K562 (cell line): ENCODE measurements around the gene COL9A3. TPM values are rescaled to one million over a fixed set of nuclear protein-coding genes. Genes with fewer than 3 reads are reported as not detected.

Source experiments
- ATAC-seq: fragments of 200-7000 bp; cut with Tn5 transposase; 3 replicates; pipeline ENCODE4 v1.9.1; 2020; ENCODE audit warnings: moderate library complexity
- BruUV-seq: library from RNA; stranded (reverse); fragments of 400-500 nt; replicated peaks from 2 replicates; lab custom pipeline; 2021; lab: Mats Ljungman, UMichigan
- CTCF ChIA-PET: fragments of 300-600 bp; formaldehyde crosslinking; extraction: SDS; loops from one replicate; lab custom pipeline; 2021; ENCODE audit warnings: low intra/inter-chr PET ratio; lab: Yijun Ruan, JAX
- POLR2A ChIA-PET: fragments of 300-600, 350-650 bp; sonication (Branson Sonifier 250); formaldehyde crosslinking; extraction: SDS; loops from one replicate; lab custom pipeline; 2021; ENCODE audit warnings: antibody characterized with exemption, inconsistent platforms; lab: Yijun Ruan, JAX
- DNase-seq, 4 experiments: peaks; one replicate each; pipeline versions ENCODE4 v3.0.0 to v3.0.0-alpha.2; 2011 to 2018; ENCODE audit warnings: low spot score in 3 of 4, mixed read lengths in 3 of 4; ENCODE audit errors: extremely low read depth in 1 of 4
- FAIRE-seq: peaks from 2 replicates; lab custom pipeline; 2011; peaks lifted over from hg19 to GRCh38; lab: Jason Lieb, UNC
- H2AFZ ChIP-seq: 2 replicates; pipeline ENCODE4 v1.6.0; 2011; ENCODE audit warnings: low read depth, low read length, control low read depth, inconsistent platforms
- H3K27ac ChIP-seq: fragments of 200-600 bp; 3 replicates; pipeline ENCODE4 v1.8.0; 2011; ENCODE audit warnings: low read depth, mild to moderate bottlenecking, control low read depth, inconsistent platforms, low read length, moderate library complexity, mixed read lengths; ENCODE audit errors: extremely low read depth
- H3K27me3 ChIP-seq, 2 experiments: fragments of 300-600 bp in 1 of 2; 2 replicates in 1 of 2; 3 replicates in 1 of 2; pipeline versions ENCODE4 v1.6.0 to v1.8.0; 2011; ENCODE audit warnings: inconsistent platforms in 2 of 2, low read length in 2 of 2, mild to moderate bottlenecking in 1 of 2, mixed read lengths in 1 of 2, moderate library complexity in 1 of 2; ENCODE audit not compliant: control insufficient read depth in 2 of 2, insufficient read depth in 2 of 2
- H3K36me3 ChIP-seq: fragments of 300-600 bp; 3 replicates; pipeline ENCODE4 v1.8.0; 2011; ENCODE audit warnings: mild to moderate bottlenecking, low read length, inconsistent platforms; ENCODE audit not compliant: control insufficient read depth, insufficient read depth
- H3K4me1 ChIP-seq, 2 experiments: fragments of 200-600 bp in 1 of 2; replicated peaks in 1 of 2; 2 replicates in 1 of 2; 3 replicates in 1 of 2; pipeline versions ENCODE4 v1.5.1 to v1.8.0; 2011; ENCODE audit warnings: inconsistent platforms in 2 of 2, low read length in 2 of 2, mild to moderate bottlenecking in 1 of 2, mixed read lengths in 1 of 2, moderate library complexity in 1 of 2; ENCODE audit not compliant: control insufficient read depth in 2 of 2, insufficient read depth in 2 of 2
- H3K4me2 ChIP-seq: 2 replicates; pipeline ENCODE4 v1.6.1; 2011; ENCODE audit warnings: low read length, control low read depth, inconsistent platforms, mixed read lengths; ENCODE audit not compliant: insufficient read depth
- H3K4me3 ChIP-seq: fragments of 200-600 bp; sonication (generic), shearing (Covaris generic); 2 replicates; pipeline ENCODE4 v1.5.1; 2016; ENCODE audit warnings: control low read depth, inconsistent platforms
- H3K79me2 ChIP-seq: fragments of 200-600 bp; 3 replicates; pipeline ENCODE4 v1.8.0; 2011; ENCODE audit warnings: low read length, inconsistent platforms; ENCODE audit not compliant: control insufficient read depth, insufficient read depth
- H3K9ac ChIP-seq, 2 experiments: 2 replicates each; pipeline versions ENCODE4 v1.6.0 to v1.6.1; 2011; ENCODE audit warnings: low read depth in 2 of 2, low read length in 2 of 2, control low read depth in 1 of 2, inconsistent platforms in 1 of 2, mild to moderate bottlenecking in 1 of 2, mixed read lengths in 1 of 2; ENCODE audit not compliant: insufficient read depth in 1 of 2
- H3K9me1 ChIP-seq: one replicate; pipeline ENCODE4 v1.6.0; 2011; ENCODE audit warnings: inconsistent platforms, mild to moderate bottlenecking, low read length, moderate library complexity; ENCODE audit not compliant: control insufficient read depth, insufficient read depth
- H3K9me3 ChIP-seq: replicated peaks from 2 replicates; pipeline ENCODE4 v1.5.1; 2011; ENCODE audit warnings: low read depth, low read length, inconsistent platforms; ENCODE audit not compliant: control insufficient read depth, insufficient read depth
- H4K20me1 ChIP-seq: replicated peaks from 2 replicates; pipeline ENCODE4 v1.6.1; 2011; ENCODE audit warnings: low read length, inconsistent platforms, mixed read lengths; ENCODE audit not compliant: control insufficient read depth, insufficient read depth
- CBX1 ChIP-seq: sonication (generic); IDR thresholded peaks from 2 replicates; pipeline ENCODE4 v1.6.1; 2016; ENCODE audit warnings: antibody characterized with exemption, low read depth, mild to moderate bottlenecking
- CCAR2 ChIP-seq: fragments of 200-400 bp; formaldehyde crosslinking; IDR thresholded peaks from 2 replicates; pipeline ENCODE4 v1.6.1; 2017; ENCODE audit warnings: mild to moderate bottlenecking, low read depth, low read length
- EGR1 ChIP-seq: fragments of 450-650 bp; conservative IDR thresholded peaks from 2 replicates; pipeline ENCODE4 v1.6.1; 2017; ENCODE audit warnings: mild to moderate bottlenecking
- LARP7 ChIP-seq: fragments of 450-650 bp; IDR thresholded peaks from 2 replicates; pipeline ENCODE4 v1.6.1; 2016
- SIX5 ChIP-seq, 2 experiments: IDR thresholded peaks; 2 replicates each; pipeline ENCODE4 v1.6.1; 2011; ENCODE audit warnings: low read length in 2 of 2, borderline replicate concordance in 1 of 2, low read depth in 1 of 2, mild to moderate bottlenecking in 1 of 2, moderate library complexity in 1 of 2; ENCODE audit not compliant: insufficient read depth in 1 of 2
- TEAD4 ChIP-seq, 2 experiments: sonication (generic) in 1 of 2; formaldehyde crosslinking in 1 of 2; IDR thresholded peaks; 2 replicates each; pipeline versions ENCODE4 v1.6.1 to v1.8.0; 2012 to 2022; ENCODE audit warnings: borderline replicate concordance in 1 of 2, inconsistent platforms in 1 of 2, low read length in 1 of 2, mild to moderate bottlenecking in 1 of 2, missing genetic modification reagents in 1 of 2
- ZNF212 ChIP-seq: fragments of 450-650 bp; formaldehyde crosslinking; IDR thresholded peaks from 2 replicates; pipeline ENCODE4 v1.4.0; 2020; ENCODE audit warnings: mild to moderate bottlenecking
- ZNF311 ChIP-seq: fragments of 250-450 bp; sonication (Bioruptor Pico); IDR thresholded peaks from 2 replicates; pipeline ENCODE4 v1.4.0; 2020; ENCODE audit warnings: mild to moderate bottlenecking, moderate library complexity
- ZNF395 ChIP-seq: fragments of 200-800 bp; sonication (Bioruptor generic); IDR thresholded peaks from 2 replicates; pipeline ENCODE4 v1.6.1; 2017; ENCODE audit warnings: missing genetic modification characterization, missing compliant biosample characterization
- WGBS: fragments of 100-300 bp; shearing (Covaris generic); methylation state at CpG from one replicate; pipeline ENCODE4 v1.1.6; 2016; ENCODE audit warnings: low coverage, mixed read lengths; ENCODE audit not compliant: insufficient coverage; ENCODE audit errors: missing lambda C conversion rate; 5-methylcytosine and 5-hydroxymethylcytosine counted together
- in situ Hi-C: fragments of 300-500 bp; cut with MboI; formaldehyde crosslinking; loops from 4 replicates; pipeline ENCODE4 v1.15.0; 2018; ENCODE audit warnings: inconsistent platforms, mixed read lengths
- intact Hi-C: fragments of 100-400 bp; cut with micrococcal nuclease; formaldehyde crosslinking; loops from 2 replicates; pipeline ENCODE4 v1.14.2; 2022
- polyA plus RNA-seq, 8 experiments: library from polyadenylated mRNA; depleted of rRNA in 4 of 8; stranded (reverse) in 5 of 8; unstranded in 3 of 8; fragments of >200 nt; fragmentation: Nextera tagmentation in 2 of 8; fragmentation: Illumina TruSeq in 1 of 8; extraction: Ambion mirVana in 2 of 8; extraction: Trizol in 1 of 8; gene quantifications; 2 replicates each; pipeline versions ENCODE4 v1.2.1 to v1.2.3, GENCODE V29; 2011 to 2014; ENCODE audit warnings: inconsistent platforms in 1 of 8, missing spikeins in 1 of 8
- total RNA-seq, 7 experiments: library from RNA; depleted of rRNA in 6 of 7; stranded (reverse); fragments of >200 nt in 6 of 7; fragmentation: Illumina TruSeq in 2 of 7; extraction: Trizol in 2 of 7; gene quantifications; 2 replicates each; pipeline versions ENCODE4 v1.2.1 to v1.2.3, GENCODE V29; 2011 to 2021; ENCODE audit warnings: low replicate concordance in 1 of 7

COL9A3 gene
- total and polyA plus RNA-seq, 9 of the 15 experiments (the other 6 are each of a cell fraction or from before 2014, with no cell fraction given): 0.14 to 3.6 (median 0.88) TPM; not detected in 1

GRCh38 chr20:62836967-62837490 lies 20.2 kb downstream of the COL9A3 start:
- Histone ChIP-seq H3K36me3 (no peaks in the 10 kb centered on the region), H4K20me1 (no peaks in the 10 kb centered on the region), H3K4me3 (no peak overlapping the region), H3K9ac (no peak overlapping the region), H3K9me3 (no peaks in the 10 kb centered on the region), H3K9me1 (no peaks in the 10 kb centered on the region), H3K4me1 (peaks cover 15 to 51% of the 10 kb centered on the region in 2 experiments), H3K27ac (no peak overlapping the region), H3K4me2 (no peak overlapping the region), H3K79me2 (no peaks in the 10 kb centered on the region), H3K27me3 (peaks cover 0 to 9% of the 10 kb centered on the region in 2 experiments; a peak in 2 of 5 replicates), H2AFZ (no peak overlapping the region)
- 55% methylated on average over 19 of the region's 19 CpGs for WGBS
- FAIRE-seq (no peak), ATAC-seq (no peak), DNase-seq (no peak)
- ChIA-PET POLR2A (interaction anchor here (0.6 kb wide), 1 partner anchor 193 kb away, joined by 3 read pairs; no protein-coding TSS in a partner anchor), CTCF (no interaction called here)
- in situ Hi-C loops (no loop called here), intact Hi-C loops (no loop called here)
- TF ChIP-seq ZNF311 (CRISPR knock-in tag) (no peak), CCAR2 (no peak), CBX1 (no peak), EGR1 (no peak), ZNF212 (CRISPR knock-in tag) (no peak), ZNF395 (CRISPR knock-in tag) (no peak), SIX5 (IDR thresholded peaks at IDR 0.05; ENCODE audit: borderline replicate concordance in 1 of 2, insufficient read depth in 1 of 2, low read depth in 1 of 2, low read length in 2 of 2) (no peak), LARP7 (no peak), TEAD4 (IDR thresholded peaks at IDR 0.05; ENCODE audit: low read length) (no peak), TEAD4 (CRISPR knock-in tag; IDR thresholded peaks at IDR 0.05; ENCODE audit: borderline replicate concordance) (no peak)
- no TSS peak for BruUV-seq
